Dedifferentiated amniotic fluid mesenchymal stem cell (primary cell): ENCODE data around the gene AQP1.

Experiments
- DNase-seq: peaks from one replicate; pipeline ENCODE4 v3.0.0-alpha.2; 2016; ENCODE audit errors: extremely low spot score

The AQP1 gene

GRCh38 chr7:30920584-30921539 lies 9.2 kb downstream of the AQP1 start:
- peak; percentile 60 for DNase-seq

- no peak for DNase-seq
These were observed 10.1 kb downstream of the AQP1 start for GRCh38 chr7:30921540-30922401.

GRCh38 chr7:30922596-30922995 lies 10.9 kb downstream of the AQP1 start:
- DNase-seq, result no peak

- no peak for DNase-seq
These were observed 11.5 kb downstream of the AQP1 start for GRCh38 chr7:30923009-30923773.

- DNase-seq, result no peak
These were observed 12.2 kb downstream of the AQP1 start for GRCh38 chr7:30923774-30924413.

GRCh38 chr7:30924624-30925023 lies 13.0 kb downstream of the AQP1 start:
- no peak for DNase-seq

- no peak for DNase-seq
These were observed 13.5 kb downstream of the AQP1 start for GRCh38 chr7:30925117-30925516.

- no peak for DNase-seq
These were observed 14.3 kb downstream of the AQP1 start for GRCh38 chr7:30925913-30926312.

- DNase-seq, result no peak
These were observed 14.7 kb downstream of the AQP1 start for GRCh38 chr7:30926313-30926712.

- no peak for DNase-seq
These were observed 15.4 kb downstream of the AQP1 start for GRCh38 chr7:30927040-30927439.

GRCh38 chr7:30927559-30927958 lies 15.9 kb downstream of the AQP1 start:
- no peak for DNase-seq

GRCh38 chr7:30928254-30928872 lies 16.7 kb downstream of the AQP1 start:
- no peak for DNase-seq

GRCh38 chr7:30929686-30930085 lies 18.0 kb downstream of the AQP1 start:
- no peak for DNase-seq

GRCh38 chr7:30930621-30931020 lies 19.0 kb downstream of the AQP1 start:
- DNase-seq, result no peak

GRCh38 chr7:30931161-30931928 lies 19.7 kb downstream of the AQP1 start:
- no peak for DNase-seq

- no peak for DNase-seq
These were observed 20.4 kb downstream of the AQP1 start for GRCh38 chr7:30931929-30932540.

- no peak for DNase-seq
These were observed 20.9 kb downstream of the AQP1 start for GRCh38 chr7:30932562-30932961.

- no peak for DNase-seq
These were observed 21.7 kb downstream of the AQP1 start for GRCh38 chr7:30933124-30933974.

- no peak for DNase-seq
These were observed 22.6 kb downstream of the AQP1 start for GRCh38 chr7:30934225-30934624.
